KG1 (cell line): ENCODE measurements around the gene CXCR1.
A peak's percentile ranks its signal among the peaks of the same experiment; 100 is the strongest.
"Not testable (repeated sequence)": the region's sequence is repeated elsewhere in the genome, so short reads cannot be mapped to it uniquely, and the experiment has no call there.

Experiments used
- DNase-seq: peaks from one replicate; lab custom pipeline; 2025; lab: John Stamatoyannopoulos, UW

The CXCR1 gene

DNA sequence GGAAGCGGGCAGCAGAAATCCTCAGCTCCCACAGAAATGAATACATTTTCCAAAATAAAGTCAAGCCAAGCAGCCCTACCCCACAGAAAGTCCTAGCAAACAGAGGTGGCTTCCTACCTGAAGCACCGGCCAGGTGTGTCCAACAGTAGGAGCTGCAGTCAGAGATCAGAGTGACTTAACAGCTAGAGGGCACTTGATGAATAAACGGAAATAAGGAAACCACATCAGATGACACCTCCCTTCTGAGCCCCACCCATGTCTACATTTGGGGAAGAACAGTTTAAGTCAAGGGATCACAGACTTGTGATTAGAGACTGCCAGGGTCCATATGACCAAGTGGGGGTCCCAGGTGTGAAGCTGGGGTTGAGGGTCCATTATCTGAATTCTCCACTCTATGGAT lies at the start of gene CXCR1:
TSS of gene CXCR1 (minus strand) at position 172 of the 400 bp plus-strand sequence. CDS start 1,751 bp downstream, outside the sequence.
- no peak for DNase-seq

- no peak for DNase-seq
These were observed 49.5 kb upstream of the CXCR1 start for GRCh38 chr2:218216336-218216673.

- no peak for DNase-seq
These were observed 47.4 kb upstream of the CXCR1 start for GRCh38 chr2:218214116-218214515.

- no peak for DNase-seq
These were observed 42.3 kb upstream of the CXCR1 start for GRCh38 chr2:218209078-218209477.

DNA sequence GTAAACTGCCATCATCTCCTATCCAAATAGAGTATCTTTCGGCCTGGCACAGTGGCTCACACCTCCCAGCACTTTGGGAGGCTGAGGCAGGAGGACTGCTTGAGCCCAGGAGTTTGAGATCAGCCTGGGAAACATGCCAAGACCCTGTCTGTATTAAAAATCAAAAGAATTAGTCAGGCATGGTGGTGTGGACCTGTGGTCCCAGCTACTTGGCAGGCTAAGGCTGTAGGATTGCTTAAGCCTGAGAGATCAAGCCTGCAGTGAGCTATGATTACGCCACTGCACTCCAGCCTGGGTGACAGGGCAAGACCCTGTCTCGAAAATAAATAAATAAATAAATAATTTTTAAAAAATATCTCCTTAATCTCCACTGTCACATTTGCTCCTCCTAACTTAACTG lies 35.5 kb upstream of the CXCR1 start:
- DNase-seq: no peak

- no peak for DNase-seq
These were observed 30.2 kb upstream of the CXCR1 start for GRCh38 chr2:218196974-218197373.

DNA sequence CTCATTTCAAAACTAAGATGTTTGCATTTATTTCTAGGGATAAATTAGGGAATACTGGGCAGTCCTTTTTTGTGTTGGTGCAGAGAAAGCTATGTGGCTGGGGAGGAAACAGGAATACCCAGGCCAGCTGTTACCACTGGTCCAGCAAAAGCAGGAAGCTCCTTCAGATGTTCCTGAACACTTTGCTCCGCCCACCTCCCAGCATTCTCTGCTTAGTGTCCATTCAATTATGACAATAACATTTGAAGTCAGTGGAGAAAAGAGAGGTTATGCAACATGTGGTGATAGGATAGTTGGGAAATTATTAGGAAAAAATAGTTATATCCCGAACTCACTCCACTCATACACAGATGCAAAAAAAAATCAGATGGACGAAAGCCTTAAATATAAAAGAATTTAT lies 28.1 kb upstream of the CXCR1 start:
- no peak for DNase-seq

DNA sequence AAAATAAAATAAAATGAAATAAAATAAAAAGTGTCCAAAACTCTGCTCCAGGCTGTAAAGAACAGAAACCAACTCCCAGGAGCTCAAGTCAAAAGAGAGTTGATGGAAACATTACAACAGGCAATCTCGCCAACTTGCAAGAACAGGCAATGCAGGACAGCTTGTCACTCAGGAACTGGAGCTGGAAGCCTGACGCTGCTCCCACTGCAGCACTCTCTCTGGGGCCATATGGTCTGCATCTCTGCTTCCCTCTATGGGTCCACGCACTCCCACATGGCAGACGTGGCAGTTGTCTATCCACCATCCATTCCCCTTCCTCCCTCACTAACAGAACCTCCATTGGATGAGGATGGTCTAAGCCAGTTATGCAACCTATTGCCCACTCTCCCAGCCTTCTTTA lies 26.9 kb upstream of the CXCR1 start:
- DNase-seq: no peak

DNA sequence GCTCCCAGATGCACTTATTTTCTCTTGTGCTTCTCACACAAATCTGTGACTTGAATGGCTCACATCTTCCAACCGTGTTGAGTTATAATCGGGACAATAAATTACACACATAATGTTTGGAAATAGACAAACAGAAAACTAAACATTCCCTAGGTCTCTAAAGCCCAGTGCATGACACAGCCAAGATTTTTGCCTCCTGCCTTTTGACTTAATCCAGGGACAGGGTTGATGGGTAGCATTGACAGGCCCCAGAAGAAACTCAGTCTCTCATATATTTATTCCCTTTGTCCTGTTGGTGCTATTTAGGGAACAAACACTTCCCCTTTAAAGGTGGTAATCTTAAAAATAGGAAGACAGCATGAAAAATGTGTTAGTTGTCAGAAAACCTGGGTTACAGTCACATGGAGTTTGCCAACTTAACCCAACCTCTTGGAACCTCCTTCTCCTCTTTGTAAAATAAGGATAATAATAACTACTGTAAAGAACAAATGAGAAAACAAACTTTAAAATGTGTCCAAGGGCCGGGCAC lies 26.2 kb upstream of the CXCR1 start:
- no peak for DNase-seq

- DNase-seq: no peak
These were observed 21.8 kb upstream of the CXCR1 start for GRCh38 chr2:218188528-218188927.

DNA sequence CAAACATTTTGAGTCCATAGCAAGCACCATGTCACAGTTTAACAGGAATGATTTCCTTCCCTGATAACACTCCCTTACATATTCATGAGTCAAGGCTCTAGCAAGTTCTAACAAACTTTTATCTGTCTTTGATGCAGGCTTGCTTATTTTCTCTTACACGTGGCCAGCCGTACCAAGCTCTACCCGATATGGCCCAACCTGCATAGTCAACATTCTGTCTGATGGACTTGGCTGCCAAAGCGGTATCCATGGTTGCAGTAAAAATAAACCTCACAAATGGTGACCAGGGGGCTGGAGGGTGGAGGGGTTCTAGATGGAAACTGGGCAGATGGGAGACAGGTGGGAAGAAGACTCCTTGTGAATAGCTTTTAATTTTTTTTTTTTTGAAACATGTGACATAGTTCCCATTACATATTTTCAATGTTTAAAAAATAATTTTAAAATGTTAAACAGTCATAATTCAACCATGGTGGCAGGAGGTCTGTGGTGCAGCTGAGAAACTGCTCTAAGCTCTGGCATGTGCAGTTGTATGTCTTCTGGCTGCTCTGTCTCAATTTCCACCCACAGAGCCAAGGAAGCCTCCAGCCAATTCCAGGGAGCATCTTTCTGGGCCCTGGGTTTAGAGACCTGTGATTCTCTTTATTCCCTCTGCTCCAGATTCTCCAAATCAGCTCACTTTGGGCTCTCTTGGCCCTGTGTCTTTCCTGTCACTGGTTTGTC lies 20.7 kb upstream of the CXCR1 start:
- DNase-seq: no peak

DNA sequence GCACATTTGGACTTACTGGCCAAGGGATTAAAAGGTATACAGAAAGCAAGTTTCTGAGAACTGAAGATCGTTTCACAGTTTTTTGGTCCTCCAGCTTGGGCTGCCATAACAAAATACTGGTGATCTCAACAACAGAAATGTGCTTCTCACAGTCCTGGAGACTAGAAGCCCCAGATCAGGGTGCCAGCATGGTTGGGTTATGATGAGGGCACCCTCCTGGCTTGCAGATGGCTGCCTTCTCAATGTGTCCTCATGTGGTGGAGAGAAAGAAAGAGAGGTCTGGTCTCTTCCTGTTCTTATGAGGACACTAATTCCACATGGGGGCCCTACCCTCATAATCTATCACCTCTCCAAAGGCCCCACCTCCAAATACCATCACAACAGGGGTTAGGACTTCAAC lies 20.1 kb upstream of the CXCR1 start:
- no peak for DNase-seq

DNA sequence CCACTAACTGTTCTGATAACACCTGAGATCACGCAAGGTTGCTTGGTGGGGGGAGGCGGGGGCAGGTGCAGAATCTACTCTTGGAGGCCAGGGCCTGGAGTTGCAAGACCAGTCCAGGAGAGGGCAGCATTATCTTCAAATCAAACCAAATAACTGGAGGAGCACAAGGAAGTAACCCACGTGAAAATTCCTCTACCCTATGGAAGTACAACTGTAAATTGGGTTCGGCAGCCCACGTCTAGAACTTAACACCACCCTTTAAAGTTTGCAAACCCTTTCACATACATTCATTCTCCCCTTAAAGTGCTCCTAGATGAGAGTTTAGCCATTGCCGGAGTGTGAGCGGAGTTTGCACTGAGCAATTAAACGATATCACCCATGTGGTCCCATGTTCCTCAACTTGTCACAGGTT lies 19.6 kb upstream of the CXCR1 start:
- DNase-seq: peak; percentile 72

- no peak for DNase-seq
These were observed 17.6 kb upstream of the CXCR1 start for GRCh38 chr2:218184331-218184730.

DNA sequence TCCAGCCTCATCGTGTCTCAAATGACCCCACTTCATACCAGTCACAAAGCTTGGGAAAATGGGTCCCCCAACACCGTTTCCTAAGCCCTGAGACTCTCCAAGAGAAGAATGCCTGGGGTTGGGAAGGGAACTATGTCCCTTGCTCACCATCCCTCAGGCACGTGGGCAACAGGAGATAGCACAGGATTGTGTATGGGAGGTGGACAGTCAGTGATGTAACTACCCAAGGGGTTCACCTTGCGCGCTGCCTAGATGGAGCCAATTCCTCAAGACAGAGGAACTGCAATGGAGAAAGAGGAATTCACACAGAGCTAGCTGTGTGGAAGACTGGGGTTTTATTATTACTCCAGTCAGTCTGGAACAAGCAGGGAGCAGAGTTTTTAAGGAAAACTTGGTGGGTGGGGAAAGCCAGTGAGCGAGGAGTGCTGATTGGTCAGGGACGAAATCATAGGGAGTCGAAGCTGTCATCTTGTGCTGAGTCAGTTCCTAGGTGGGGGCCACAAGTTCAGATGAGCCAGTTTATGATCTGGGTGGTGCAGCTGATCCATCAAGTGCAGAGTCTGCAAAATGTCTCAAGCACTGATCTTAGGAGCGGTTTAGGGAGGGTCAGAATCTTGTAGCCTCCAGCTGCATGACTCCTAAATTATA lies 13.8 kb upstream of the CXCR1 start:
- DNase-seq: no peak

- DNase-seq: no peak
These were observed 13.0 kb upstream of the CXCR1 start for GRCh38 chr2:218179782-218180181.

DNA sequence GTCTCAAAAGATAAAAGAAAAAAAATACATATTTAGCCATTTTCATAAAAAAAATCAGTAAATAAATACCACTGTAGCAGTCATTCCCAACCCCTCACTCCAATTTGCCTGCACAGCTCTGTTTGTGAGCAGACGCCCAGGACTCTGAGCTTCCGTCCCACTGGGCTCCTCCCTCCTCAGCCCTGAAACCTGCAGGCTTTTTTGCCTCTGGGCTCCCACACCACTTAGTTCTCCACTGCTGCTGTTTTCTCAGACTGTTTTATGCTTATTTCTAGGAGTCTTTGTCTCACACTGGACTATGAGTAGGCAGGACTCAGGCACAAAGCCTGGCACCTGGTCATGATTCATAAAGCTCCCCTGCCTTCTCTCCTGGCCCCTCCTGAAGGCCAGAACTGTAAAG lies 6.1 kb upstream of the CXCR1 start:
- no peak for DNase-seq

- DNase-seq: not testable (repeated sequence)
These were observed 5.0 kb upstream of the CXCR1 start for GRCh38 chr2:218171744-218172143.

DNA sequence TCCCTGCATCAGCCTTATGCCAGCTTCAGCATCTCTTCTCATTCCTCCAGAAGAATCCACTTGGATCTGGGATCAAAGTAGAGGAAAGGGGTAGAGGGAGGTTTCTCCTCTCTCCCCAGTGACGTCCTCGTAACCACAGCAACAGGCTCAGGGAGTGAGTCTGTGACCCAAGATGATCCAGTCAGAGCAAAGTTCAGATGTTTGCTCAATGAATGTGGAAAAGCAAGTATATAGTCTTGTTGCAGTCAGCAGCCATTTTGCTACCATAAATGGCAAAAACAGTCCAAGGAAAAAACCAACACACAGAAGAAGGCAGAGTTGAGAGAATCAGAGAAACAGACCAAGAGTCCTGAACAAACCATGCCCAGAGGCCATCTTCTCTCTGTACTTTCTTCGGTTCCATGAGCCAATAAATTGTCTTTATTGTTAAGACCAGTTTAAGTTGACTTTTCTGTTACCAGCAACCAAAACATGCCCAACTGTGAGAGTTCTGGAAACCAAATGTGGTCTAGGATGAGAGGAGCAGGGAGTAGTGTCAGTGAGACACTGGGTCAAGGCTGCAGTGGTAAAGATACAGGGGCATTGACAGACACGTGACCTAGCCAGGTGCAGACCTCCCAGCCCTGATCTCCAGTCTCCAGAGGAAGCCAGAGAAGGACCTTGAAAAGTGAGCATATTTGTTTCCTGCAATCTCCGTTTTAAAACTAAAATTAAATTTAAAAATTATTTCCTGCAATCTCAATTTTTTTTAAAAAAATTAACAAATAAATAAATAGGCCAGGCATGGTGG lies 3.2 kb upstream of the CXCR1 start:
- DNase-seq: no peak

GRCh38 chr2:218168635-218169462 lies 2.1 kb upstream of the CXCR1 start:
- DNase-seq: peak; percentile 39

- DNase-seq: no peak
These were observed 1.3 kb upstream of the CXCR1 start for GRCh38 chr2:218168016-218168415.

GRCh38 chr2:218162814-218163213 lies 3.9 kb downstream of the CXCR1 start:
- DNase-seq: no peak
